Measurements from ENCODE around the gene CELF3.
"Not testable (repeated sequence)": the region's sequence is repeated elsewhere in the genome, so short reads cannot be mapped to it uniquely, and the experiment has no call there.

The CELF3 gene

DNA sequence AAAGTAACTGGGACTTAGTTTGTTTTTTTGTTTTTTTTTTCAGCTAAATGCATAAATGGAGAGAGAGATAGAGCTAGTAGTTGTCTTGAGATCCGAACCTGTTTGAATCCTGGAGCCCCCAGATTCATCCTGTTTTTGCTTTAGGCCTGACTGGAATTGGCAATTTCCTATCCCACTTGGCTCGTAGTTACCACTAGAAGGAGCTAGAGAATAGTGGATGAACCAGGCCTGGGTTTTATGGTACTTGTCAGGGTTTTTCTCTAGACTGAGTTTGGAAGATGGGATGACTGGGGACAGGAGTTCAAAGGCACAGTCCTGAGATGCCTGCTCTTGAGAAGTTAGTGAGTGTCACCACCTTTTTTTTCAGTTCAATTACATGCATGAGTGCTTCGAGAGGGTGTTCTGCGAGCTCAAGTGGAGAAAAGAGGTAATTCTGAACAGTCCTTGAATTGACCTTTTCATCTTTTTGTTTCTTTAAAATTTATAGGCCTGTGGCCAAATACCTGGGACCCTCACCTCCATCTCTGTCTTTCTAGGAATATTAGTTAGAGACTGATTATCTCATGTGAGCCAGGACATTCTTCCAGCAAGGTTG lies 23.4 kb downstream of the CELF3 start:
- peak; percentile 40 for DNase-seq

DNA sequence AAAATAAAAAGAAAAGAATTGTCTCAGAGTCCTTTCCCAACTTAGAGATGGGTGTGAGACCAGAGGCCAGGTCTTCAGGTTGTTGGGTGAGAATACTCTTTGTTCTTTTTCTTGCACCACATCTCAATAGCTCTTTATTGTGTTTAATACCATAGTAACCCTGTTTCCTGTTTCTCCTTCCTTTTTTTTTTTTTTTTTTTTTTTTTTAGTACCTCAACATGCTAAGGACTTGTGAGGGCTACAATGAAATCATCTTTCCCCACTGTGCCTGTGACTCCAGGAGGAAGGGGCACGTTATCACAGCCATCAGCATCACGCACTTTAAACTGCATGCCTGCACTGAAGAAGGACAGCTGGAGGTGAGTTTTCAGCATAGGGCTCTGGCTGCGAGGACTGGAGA lies 24.4 kb downstream of the CELF3 start:
- no peak for DNase-seq

DNA sequence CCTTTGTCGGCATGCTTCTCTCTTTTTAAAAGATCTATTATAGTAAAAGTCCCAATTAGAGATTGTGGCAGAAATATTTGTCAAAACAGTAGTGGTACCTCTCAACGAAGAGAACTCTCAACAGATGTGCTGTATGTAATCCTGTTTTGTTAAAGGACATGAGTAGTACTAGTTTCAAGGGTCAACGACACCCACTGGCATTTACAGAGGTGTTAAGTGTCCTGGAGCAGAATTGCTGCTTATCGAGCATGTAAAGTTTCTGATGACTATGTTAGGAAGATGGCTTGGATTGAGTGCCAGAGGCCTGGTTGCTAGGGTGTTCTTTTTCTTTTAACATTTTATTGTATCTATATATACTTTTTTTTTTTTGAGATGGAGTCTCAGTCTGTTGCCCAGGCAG lies 27.1 kb downstream of the CELF3 start:
- no peak for DNase-seq

DNA sequence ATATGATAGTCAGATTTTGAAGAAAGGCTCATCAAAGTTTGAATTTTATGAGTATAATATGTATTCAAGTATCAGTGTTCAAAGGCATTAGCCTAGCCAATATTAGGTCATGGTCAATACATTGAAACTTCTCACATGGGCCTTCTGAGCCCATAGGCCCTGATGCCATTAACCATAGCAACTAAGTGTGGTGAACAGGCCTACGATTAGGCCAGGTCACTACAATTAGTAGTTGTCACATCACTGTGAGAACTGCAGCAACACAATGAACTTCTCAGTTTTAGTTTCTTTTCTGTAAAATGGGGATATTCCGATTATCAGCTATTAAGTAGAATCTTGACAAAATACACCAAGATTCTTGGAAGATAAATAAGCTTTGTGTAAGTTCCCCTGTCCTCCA lies 30.0 kb downstream of the CELF3 start:
- DNase-seq, result no peak

DNA sequence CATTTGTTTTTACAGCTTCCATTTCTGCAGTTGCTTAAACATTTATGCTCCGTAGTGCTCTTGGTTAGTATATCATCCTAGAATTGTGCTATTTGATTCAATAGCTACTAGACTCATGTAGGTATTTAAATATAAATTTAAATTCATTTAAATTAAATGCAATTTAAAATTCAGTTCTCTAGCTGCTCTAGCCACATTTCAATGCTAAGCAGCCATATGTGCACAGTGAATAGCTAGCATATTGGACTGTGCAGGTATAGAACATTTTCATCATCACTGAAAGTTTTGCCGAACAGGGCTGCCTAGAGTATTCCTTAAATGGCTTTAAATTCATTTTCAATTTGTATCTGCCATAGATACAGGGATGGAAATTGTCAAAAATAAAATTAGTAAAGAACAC lies 32.5 kb downstream of the CELF3 start:
- DNase-seq, result no peak

DNA sequence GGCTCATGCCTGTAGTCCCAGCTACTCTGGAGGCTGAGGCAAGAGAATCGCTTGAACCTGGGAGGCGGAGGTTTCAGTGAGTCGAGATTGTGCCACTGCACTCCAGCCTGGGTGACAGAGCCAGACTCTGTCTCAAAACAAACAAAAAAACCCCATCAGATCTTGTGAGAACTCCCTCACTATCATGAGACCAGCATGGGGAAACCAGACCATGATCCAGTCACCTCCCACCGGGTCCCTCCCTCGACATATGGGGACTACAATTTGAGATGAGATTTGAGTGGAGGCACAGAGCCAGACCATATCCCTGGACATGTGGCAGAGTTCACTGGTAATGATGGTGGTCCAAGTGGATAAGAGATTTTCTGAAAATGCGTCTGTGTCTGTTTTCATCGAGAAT lies 33.7 kb downstream of the CELF3 start:
- DNase-seq, result not testable (repeated sequence)

DNA sequence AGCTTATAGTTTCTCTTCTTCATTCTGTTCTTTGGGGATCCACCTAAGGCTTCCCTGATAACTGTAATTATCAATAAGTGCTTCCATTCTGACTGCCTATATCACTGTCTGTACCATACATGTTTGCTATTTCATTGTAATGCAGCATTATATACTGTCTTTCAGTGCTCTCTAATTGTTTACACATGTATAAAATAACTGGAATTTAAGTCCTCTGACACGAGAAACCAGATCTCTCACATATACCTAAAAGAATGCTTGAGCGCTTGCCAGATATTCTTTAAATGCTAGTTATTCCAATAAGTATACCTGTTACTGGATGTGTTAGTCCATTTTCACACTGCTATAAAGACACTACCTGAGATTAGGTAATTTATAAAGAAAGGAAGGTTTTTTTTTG lies 34.7 kb downstream of the CELF3 start:
- no peak for DNase-seq

DNA sequence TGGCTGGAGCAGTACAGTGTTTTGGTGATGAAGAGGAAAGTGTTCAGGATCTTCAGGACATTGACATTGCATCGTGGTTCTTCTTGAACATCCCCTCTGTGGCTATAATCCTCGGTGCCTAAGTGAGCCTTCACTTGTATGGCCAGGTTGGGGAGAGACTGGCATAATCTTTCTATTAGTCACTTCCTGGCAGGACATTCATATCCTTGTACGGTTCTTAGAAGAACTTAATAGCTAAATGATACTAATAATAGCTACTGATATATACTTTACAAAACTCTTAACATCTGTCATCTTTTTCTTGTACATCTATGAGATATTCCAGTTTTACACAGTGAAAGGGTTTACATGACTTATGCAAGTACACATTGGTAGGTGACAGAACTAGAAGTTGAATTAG lies 35.8 kb downstream of the CELF3 start:
- DNase-seq, result no peak

DNA sequence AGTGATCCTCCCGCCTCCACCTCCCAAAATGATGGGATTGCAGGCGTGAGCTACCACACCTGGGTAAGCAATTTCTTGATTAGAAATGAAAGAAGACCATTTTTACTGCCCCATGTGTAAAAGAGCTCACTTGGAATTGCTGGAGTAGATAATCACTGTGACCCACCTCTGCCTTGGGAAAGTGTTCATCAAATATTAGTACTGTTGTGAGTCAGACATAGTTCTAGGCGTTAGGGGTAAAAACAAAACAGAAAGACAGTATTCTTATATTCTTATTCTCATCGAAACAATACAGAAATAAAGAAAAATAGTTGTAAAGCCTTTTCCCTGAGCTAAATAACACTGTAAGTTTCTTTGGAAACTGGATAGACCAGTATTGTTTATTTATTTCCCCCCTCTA lies 36.2 kb downstream of the CELF3 start:
- DNase-seq, result no peak

DNA sequence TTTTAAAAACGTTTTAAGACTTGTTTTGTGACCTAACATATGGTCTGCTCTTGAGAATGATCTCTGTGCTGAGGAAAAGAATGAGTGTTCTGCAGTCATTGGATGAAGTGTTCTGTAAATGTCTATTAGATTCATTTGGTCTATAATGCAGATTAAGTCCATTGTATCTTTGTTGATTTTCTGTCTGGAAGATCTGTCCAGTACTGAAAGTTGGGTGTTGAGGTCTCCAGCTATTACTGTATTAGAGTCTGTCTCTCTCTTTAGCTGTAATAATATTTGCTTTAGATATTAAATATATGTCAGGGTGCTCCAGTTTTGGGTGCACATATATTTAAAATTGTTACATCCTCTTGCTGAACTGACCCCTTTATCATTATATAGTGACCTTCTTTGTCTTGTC lies 43.2 kb downstream of the CELF3 start:
- no peak for DNase-seq

DNA sequence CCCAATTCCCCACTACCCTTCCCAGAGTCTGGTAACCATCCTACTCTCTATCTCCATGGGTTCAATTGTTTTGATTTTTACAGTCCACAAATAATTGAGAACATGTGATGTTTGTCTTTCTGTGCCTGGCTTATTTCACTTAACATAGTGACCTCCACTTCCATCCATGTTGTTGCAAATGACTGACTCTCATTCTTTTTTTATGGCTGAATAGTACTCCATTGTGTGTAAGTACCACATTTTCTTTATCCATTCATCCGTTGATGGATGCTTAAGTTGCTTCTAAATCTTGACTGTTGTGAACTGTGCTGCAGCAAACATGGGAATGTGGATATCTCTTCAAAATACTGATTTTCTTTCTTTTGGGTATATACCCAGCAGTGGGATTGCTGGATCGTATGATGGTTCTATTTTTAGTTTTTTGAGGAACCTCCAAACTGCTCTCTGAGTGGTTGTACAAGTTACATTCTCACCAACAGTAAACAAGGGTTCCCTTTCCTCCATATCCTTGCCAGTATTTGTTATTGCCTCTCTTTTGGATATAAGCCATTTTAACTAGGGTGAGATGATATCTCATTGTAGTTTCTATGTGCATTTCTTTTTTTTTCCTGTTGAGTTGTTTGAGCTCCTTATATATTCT lies 46.4 kb downstream of the CELF3 start:
- DNase-seq, result not testable (repeated sequence)

DNA sequence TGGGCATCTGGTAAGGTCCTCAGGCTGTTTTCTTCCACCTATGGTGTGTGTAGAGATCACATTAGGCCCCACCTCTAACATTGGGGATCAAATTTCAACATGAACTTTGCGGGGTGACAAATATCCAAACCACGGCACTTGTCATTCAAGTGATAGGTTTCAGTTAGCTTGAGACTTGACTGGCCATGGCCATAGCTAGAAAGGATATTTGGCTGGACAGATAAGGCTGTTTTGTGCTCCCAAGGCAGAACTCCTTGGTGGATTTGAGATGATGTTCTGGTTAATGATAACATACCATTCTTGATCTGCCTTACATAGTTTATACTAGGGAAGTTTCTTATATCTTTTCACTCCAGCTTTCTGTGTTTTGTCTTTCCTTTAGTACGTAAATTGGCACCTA lies 48.5 kb downstream of the CELF3 start:
- DNase-seq, result no peak

DNA sequence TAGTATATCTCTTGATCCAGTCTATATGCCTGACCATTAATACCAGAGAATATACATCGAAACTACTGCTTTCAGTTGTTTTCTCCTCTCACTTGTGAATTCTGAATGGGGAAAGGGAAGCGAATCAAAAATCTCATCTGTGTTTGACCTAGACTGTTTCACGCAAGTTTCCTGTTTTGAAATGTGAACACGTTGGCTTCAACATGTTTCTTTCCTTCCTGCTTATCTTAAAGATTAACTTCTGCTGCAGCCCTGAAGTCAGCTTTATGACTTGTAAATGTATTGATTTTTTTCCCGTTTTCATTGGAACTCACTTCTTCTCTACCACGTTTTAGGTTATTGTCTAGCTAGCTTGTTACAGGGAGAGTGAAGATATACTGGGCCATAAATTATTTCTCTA lies 54.9 kb downstream of the CELF3 start:
- no peak for DNase-seq

DNA sequence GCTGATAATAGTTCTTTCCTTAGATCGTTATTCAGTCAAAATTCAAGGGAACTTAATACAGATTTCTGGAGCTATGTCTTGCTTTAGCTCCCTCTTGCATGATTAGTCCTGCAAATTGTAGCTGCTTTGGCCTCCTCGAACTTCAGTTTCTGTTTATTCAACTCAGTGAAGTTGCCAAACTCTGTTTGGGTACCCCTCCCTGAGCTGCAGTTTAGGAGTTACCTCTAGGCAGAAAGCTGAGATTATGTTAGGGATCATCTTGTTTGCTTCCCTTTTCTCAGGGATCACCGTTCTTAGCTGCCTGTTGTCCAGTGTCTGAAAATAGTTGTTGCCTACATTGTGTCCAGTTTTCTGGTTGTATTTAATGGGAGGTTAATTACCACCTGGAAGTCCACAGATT lies 61.2 kb downstream of the CELF3 start:
- no peak for DNase-seq

DNA sequence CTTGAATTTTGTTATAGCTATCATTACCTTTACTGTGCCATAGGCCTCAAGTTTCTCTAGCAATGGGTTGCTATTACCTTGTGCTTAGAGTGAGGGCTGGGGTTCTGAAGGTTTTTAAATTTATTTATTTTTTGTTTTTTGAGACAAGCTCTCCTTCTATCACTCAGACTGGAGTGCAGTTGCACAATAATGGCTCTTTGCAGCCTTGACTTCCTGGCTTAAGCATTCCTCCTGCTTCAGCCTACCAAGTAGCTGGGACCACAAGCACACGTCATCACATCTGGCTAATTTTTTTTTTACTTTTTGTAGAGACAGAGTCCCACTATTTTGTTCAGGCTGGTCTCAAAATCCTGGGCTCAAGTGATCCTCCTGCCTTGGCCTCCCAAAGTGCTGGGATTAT lies 63.2 kb downstream of the CELF3 start:
- DNase-seq, result no peak
